Inferior parietal cortex (tissue), 1 donor: ENCODE data around the gene ADCY5.

Experiments
- DNase-seq: peaks from one replicate; pipeline ENCODE4 v3.0.0-alpha.2; 2016; ENCODE audit errors: extremely low spot score

ADCY5 gene

GRCh38 chr3:123326531-123326930 is 122.4 kb downstream of the ADCY5 start:
- DNase-seq, result no peak

GRCh38 chr3:123325766-123326256 is 123.1 kb downstream of the ADCY5 start:
- DNase-seq, result no peak

- no peak for DNase-seq
These were observed 123.8 kb downstream of the ADCY5 start for GRCh38 chr3:123324880-123325765.

GRCh38 chr3:123323781-123324180 is 125.1 kb downstream of the ADCY5 start:
- DNase-seq, result no peak

- no peak for DNase-seq
These were observed 126.0 kb downstream of the ADCY5 start for GRCh38 chr3:123322866-123323265.

- DNase-seq, result no peak
These were observed 127.1 kb downstream of the ADCY5 start for GRCh38 chr3:123321806-123322205.

GRCh38 chr3:123320221-123320620 is 128.7 kb downstream of the ADCY5 start:
- DNase-seq, result no peak

- DNase-seq, result no peak
These were observed 129.1 kb downstream of the ADCY5 start for GRCh38 chr3:123319760-123320159.

GRCh38 chr3:123318374-123318773 is 130.5 kb downstream of the ADCY5 start:
- DNase-seq, result no peak

GRCh38 chr3:123317716-123318115 is 131.2 kb downstream of the ADCY5 start:
- DNase-seq, result no peak

GRCh38 chr3:123315271-123315595 is 133.7 kb downstream of the ADCY5 start:
- DNase-seq, result no peak

GRCh38 chr3:123314359-123315270 is 134.3 kb downstream of the ADCY5 start:
- DNase-seq, result no peak

- DNase-seq, result no peak
These were observed 135.0 kb downstream of the ADCY5 start for GRCh38 chr3:123313889-123314288.

- DNase-seq, result no peak
These were observed 136.3 kb downstream of the ADCY5 start for GRCh38 chr3:123312331-123313265.

- DNase-seq, result no peak
These were observed 137.7 kb downstream of the ADCY5 start for GRCh38 chr3:123311201-123311600.

GRCh38 chr3:123310741-123311140 is 138.1 kb downstream of the ADCY5 start:
- DNase-seq, result no peak

GRCh38 chr3:123310186-123310585 is 138.7 kb downstream of the ADCY5 start:
- DNase-seq, result no peak

GRCh38 chr3:123307064-123307463 is 141.8 kb downstream of the ADCY5 start:
- no peak for DNase-seq

- no peak for DNase-seq
These were observed 143.7 kb downstream of the ADCY5 start for GRCh38 chr3:123305192-123305591.

- no peak for DNase-seq
These were observed 144.8 kb downstream of the ADCY5 start for GRCh38 chr3:123303976-123304560.

GRCh38 chr3:123302961-123303360 is 145.9 kb downstream of the ADCY5 start:
- DNase-seq, result no peak
